IPS-NIHi7 (cell line): ENCODE measurements around the gene PPP4R2.

Source experiments
- DNase-seq: peaks from one replicate; pipeline ENCODE4 v3.0.0; 2012; ENCODE audit warnings: mixed read lengths; ENCODE audit errors: extremely low spot score

Gene PPP4R2

DNA sequence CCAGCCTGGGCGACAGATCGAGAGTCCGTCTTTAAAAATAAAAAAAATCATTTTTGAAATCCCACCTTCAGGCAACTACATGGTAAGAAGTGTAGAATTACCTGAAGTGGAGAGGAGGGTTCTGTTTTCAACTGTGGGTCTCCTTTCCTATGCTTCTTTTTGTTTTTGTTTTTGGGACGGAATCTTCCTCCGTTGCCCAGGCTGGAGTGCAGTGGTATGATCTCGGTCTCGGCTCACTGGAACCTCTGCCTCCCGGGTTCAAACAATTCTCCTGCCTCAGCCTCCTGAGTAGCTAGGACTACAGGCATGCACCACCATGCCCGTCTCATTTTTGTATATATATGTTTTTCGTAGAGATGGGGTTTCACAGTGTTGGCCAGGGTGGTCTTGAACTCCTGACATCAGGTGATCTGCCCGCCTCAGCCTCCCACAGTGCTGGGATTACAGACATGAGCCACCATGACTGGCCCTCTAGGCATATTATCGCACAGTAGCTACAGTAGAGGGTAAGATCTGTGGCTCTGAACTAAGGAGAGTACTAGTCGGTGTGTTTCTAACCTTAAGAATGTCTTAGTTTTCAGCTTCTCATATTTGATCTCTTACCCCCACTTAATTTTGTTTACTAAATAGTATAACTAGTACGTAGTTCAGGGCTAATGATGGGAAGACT is 73.3 kb downstream of the PPP4R2 start:
- no peak for DNase-seq

- DNase-seq = no peak
Measured at GRCh38 chr3:73070675-73071575, 74.3 kb downstream of the PPP4R2 start.

- DNase-seq = no peak
Measured at GRCh38 chr3:73071952-73072351, 75.3 kb downstream of the PPP4R2 start.

DNA sequence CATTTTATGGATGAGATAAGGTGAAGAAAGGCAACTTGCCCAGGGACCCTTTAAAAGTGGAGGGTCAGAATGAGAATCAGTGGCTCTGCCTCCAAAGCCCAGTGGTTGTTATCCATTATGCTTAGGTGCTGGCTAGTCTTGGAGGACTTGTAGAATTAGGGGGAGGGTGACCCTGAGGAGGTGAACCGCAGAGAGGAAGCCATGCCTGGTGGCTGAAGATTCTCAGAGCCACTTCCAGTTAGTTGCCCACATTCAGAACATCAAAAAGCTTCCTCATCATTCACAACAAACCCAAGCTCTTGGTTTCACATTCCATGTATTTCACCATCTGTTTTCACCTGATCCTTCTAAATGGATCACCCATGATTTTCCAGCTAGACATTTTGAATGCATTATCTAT is 76.0 kb downstream of the PPP4R2 start:
- DNase-seq = no peak

- DNase-seq = no peak
Measured at GRCh38 chr3:73073091-73073707, 76.6 kb downstream of the PPP4R2 start.

GRCh38 chr3:73074781-73075180 is 78.2 kb downstream of the PPP4R2 start:
- DNase-seq = no peak

- DNase-seq = no peak
Measured at GRCh38 chr3:73080216-73080966, 83.8 kb downstream of the PPP4R2 start.

- DNase-seq = no peak
Measured at GRCh38 chr3:73081140-73081539, 84.5 kb downstream of the PPP4R2 start.

- no peak for DNase-seq
Measured at GRCh38 chr3:73084170-73084569, 87.6 kb downstream of the PPP4R2 start.

- DNase-seq = peak; percentile 57
Measured at GRCh38 chr3:73086071-73086494, 89.5 kb downstream of the PPP4R2 start.

DNA sequence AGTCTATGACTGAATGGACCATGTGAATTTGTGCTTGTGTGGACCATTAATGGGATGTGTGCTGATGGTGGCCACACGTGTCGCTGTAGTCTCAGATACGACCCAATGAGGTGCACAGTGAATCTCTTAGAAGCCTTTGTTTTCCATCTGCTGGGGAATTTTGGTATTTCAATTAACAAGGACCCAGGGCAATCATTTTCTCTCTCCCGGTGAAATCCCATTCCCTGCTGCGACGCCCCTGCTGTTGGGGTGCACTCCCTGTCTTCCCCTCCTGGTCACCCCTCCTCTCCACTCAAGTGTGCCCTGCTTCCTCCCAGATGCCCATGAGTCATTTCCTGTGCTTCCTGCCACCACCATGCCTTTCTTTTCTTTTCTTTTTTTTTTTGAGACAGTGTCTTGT is 97.5 kb downstream of the PPP4R2 start:
- peak; percentile 29 for DNase-seq

DNA sequence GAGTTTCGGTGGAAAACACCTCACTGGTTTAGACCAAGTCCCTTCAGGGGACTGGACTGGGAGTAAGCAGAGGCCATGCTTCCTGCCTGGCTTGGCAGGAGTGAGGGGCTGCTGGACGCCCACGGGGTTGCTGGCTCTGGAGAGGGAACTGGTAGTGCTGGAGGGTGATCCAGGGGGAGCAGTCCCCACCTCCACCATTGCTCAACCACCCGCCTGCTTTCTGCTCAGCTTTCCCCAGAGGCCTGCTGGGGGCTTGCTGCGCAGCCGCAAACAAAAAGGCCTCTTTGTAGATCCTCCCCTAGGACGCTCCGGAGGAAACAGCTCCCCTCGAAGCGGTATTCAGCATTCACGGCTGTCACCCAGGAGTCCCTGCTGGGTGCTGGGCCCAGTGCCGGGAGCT is 98.3 kb downstream of the PPP4R2 start:
- DNase-seq = peak; percentile 72

DNA sequence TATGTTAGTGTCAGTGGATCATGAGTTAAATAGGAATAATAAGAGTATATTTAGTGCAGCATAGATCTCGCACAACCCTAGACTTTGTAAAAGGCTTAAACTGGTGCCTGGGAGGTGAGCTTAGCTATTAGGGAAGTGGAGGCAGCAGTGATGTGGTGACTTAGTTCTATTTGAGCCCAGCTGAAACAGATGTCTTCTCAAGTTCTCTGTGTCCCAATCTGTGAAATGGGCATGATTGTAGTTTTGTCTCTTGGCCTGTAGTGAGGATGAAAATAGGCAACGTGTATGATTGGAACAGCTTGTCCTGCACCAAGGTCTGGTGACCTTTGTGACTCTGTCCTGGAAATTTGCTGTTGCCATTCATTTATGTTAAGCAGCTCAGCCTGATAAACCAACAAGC is 99.6 kb downstream of the PPP4R2 start:
- DNase-seq = no peak

DNA sequence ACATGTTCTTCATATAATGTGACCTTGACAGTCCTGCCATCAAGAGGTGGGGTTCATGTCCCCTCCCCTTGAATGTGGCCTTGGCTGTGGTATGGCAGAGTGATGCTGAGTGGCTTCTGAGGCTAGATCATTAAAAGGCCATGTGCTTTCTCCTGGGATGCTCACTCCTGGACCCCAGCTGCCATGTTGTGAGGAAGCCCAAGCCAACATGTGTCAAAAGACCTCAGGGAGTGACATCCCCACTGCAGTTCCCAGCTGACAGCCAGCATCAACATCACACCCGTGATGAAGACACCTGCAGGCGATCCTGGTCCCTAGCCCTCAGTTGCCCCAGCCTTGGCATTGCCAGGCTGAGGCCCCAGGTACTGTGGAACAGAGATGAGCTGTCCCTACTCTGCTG is 101.4 kb downstream of the PPP4R2 start:
- no peak for DNase-seq

DNA sequence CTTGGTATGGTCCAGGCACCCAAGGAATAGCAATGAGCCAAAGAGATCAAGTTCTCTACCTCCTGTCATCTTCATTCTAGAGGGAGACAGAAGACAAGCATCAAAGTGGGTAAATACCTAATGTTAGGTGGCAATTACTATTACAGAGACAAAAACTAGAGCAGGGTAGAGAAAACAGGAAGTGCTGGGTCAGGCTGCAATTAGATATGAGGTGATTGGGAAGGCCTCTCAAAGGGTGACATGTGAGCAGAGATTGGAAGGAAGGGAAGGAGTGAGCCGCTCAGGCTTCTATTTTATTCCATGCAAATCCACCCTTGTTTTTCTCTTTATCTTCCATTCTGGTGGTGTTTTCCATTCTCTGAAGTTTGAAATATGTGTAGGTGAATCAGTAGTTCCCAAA is 102.3 kb downstream of the PPP4R2 start:
- DNase-seq = no peak

GRCh38 chr3:73100741-73101559 is 104.3 kb downstream of the PPP4R2 start:
- peak; percentile 94 for DNase-seq

- DNase-seq = no peak
Measured at GRCh38 chr3:73101881-73102280, 105.3 kb downstream of the PPP4R2 start.

DNA sequence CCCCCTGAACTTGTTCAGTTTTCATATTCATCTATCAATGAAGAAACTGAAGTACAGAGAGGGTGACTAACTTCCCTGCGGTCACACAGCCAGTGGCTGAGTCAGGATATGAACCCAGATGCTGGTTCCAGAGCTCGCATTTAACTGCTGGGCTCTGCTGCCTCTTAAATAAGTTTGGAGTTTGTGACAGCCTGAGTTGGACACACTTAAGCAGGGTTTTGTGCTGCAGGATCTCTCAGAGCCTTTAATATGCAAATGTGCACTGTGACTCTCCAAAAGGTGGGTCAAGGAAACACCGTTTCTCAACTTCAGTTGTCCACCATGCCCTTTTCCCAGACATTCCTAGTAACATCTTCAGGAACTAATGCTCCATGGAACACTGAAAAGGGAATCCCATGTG is 110.6 kb downstream of the PPP4R2 start:
- no peak for DNase-seq

- DNase-seq = no peak
Measured at GRCh38 chr3:73107676-73108187, 111.1 kb downstream of the PPP4R2 start.

- no peak for DNase-seq
Measured at GRCh38 chr3:73108750-73109149, 112.1 kb downstream of the PPP4R2 start.

DNA sequence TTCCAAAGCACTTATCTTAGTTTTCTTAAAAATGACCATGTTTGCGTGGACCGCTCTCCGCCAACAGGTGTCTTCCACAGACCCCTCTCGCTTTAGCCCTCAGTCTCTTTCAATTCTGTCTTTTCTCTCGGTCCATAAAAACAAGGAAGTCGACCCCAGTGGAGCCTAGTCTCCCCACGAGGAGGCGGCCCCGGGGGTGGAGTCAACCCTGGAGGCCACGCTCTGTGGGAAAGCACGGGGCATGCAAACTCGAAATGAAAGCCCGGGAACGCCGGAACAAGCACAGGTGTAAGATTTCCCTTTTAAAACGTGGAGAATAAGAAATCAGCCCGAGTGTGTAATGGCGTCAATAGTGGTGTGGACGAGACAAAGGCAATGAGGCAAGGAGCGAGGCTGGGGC is 113.9 kb downstream of the PPP4R2 start:
- DNase-seq = no peak
